GM12873 (cell line): ENCODE data around the gene ARHGAP23.

Experiments
- TF ChIP-seq, protein P1 (sequence below): IDR thresholded peaks from 2 replicates; pipeline ENCODE4 v1.5.1; 2012; ENCODE audit warnings: low read depth, mild to moderate bottlenecking, moderate library complexity, low read length, control low read depth; ENCODE audit not compliant: insufficient read depth; ENCODE audit errors: missing control alignments

The ARHGAP23 gene

DNA sequence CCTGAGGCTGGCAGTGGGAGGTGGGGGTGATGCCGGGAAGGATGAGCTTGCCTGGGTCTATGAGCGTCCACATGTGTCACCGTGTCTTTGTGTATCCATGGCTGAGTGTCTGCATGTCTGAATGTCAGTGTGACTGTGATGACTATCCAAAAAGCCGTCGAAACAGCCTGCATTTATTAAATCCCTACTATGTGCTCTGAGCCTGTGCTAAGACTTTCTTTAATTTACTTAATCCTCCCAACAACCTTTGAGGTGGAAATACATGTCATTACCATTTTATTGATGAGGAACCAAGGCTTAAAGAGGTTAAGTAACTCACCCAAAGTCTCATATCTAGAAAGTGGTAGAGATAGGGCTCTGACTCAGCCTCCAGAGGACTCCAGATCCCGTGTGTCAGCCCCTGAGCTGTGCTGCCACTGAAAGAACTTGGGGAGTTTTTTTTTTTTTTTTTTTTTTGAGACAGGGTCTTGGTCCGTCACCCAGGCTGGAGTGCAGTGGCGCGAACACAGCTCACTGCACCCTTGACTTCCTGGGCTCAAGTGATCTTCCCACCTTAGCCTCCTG lies 20.0 kb downstream of the ARHGAP23 start:
- TF ChIP-seq, protein P1, sequence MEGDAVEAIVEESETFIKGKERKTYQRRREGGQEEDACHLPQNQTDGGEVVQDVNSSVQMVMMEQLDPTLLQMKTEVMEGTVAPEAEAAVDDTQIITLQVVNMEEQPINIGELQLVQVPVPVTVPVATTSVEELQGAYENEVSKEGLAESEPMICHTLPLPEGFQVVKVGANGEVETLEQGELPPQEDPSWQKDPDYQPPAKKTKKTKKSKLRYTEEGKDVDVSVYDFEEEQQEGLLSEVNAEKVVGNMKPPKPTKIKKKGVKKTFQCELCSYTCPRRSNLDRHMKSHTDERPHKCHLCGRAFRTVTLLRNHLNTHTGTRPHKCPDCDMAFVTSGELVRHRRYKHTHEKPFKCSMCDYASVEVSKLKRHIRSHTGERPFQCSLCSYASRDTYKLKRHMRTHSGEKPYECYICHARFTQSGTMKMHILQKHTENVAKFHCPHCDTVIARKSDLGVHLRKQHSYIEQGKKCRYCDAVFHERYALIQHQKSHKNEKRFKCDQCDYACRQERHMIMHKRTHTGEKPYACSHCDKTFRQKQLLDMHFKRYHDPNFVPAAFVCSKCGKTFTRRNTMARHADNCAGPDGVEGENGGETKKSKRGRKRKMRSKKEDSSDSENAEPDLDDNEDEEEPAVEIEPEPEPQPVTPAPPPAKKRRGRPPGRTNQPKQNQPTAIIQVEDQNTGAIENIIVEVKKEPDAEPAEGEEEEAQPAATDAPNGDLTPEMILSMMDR: no peak

DNA sequence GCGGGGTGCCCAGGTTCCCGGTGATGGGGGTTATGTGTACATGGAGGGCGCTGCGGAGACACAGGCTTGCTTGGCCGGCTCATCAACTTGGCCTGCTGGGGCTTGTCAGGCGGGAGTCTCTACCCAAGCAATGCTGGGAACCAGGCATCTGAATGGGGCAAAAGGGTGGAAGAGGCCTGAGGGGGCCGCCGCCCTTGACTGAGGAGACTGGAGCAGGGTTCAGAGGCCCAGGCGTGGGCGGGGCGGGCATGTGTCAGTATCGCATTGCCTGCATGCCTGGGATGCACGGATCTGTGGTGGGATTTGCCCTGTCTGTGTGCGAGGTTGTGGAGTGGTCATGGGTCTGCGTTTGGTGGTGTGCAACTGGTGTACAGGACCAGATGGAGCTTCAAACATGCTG lies 21.1 kb downstream of the ARHGAP23 start:
- TF ChIP-seq, protein P1: no peak

DNA sequence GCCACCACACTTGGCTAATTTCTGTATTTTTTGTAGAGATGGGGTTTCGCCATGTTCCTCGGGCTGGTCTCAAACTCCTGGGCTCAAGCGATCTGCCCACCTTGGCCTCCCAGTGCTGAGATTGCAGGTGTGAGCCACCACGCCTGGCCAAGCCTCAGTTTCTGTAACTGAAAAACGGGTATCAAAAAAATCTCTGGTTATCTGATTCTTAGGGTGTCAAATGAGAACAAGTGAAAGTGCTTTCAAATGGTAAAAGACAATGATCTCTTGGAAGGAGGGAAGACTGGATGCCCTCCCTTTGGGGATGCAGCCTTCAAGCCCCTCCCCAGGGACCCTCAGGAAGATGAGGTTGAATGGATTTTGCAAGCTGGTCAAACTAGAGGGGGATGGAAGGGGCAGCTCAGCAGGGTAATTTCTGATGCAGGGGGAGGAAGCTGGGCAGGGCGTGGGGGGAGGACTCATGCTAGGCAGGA lies 22.3 kb downstream of the ARHGAP23 start:
- TF ChIP-seq, protein P1: no peak

DNA sequence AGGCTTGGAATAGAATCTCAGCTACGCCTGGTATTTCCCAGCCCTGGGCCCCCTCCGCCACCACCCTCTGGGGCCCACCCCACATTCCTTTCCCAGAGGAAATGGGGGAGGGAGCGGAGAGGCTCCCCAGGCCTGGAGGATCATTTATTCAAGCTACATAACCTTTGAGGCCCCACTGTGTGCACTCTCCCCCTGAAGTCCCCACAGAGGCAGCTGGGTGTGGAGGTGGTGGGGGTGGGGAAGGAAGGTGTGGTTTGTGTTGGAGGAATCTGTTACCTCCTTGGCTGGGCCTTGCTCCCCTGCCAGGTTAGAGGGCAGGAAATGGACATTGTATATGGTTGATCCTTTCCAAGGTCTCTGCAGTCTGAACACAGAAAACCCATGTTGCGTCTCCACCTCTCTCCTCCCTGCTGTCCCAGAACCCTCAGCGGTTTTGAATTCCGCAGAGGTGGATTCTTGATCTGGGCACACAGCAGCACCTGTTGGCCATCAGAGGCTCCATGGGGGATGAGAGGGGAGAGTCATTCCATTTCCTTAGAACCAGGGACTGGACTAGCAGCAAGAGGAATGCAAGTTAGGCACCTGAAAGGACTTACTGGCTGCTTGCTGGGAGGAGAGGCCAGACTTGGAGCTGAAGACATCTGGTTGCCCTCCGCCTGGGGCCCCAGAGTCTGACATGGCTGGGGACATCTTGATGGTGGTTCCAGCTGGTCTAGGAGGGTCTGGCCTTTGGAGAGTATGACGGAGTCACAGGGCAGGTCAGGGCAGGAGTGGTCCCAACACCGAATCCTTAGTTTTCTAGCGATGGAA lies 23.0 kb downstream of the ARHGAP23 start:
- TF ChIP-seq, protein P1: no peak

DNA sequence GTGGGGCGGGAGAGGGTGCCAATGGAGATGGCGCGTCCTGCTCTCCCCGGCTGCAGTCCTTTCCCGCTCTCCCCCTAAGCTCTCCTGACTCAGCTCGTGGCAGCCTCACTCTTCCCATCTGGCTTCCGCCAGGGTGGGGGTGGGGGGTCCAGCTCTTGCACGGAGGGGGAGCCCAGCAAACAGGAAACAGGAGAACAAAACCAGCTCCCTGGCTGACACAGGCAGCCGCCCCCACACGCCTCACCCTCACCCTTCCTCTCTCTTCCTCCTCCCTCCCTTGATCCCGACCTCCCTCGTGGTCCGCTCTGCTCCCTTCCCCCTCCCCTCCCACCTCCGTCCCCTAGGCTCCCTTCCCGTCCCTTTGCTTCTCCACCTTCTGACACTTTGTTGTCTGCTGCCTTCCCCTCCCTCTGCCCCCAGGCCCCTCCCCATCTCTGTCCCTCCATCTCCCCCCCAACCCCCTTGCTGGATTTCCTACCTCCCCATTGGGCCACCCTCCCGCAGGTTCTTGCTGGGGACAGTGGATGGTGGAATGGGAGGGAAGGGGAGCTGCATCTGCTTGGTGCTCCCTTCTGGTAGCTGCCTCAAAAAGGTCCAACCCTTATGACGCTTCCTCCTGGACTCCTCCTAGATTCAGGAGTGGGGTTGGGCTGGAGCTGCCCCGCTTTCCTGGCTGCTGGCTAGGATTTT lies 23.7 kb downstream of the ARHGAP23 start:
- TF ChIP-seq, protein P1: no peak

DNA sequence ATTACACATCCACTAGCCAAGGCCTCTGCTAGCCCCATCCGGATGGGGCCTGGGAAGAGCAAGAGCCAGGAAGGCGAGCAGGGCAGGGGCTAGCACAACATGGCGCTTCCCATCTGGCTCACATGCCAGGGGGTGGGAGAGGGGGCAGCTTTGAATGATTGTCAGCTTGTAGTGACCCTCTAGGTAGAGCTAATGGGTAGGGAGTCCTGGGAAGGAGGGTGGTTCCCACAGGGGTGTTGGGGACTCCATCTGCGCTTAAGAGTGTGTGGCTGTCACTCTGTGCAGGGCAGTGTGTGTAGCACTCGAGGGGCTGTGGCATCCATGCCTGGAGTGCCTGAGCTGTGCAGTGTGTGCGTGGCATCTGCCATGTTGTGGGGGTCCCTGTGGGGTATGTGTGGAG lies 24.5 kb downstream of the ARHGAP23 start:
- TF ChIP-seq, protein P1: no peak

DNA sequence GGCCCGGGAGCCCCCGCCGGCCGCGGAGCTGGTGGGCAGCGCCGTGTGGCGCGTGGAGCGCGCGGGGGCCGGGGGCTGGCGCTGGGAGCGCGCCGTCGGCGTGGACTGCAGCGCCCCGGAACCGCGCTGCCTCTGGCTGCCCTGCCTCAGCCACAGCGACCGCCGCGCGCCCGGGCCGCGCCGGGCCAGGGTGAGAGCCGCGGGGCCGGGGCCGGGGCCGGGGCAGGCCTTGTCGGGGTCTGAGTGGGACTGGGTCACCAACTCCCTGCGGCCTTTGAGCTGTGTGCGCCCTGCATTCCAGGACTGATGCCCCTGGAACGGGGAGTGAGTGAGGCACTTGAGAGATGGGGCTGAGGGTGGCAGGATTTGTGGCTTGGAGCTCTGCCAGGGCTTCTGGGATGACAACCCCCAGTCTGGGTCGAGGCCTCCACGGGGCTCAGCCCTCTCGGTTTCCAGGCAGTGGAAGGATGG lies 25.7 kb downstream of the ARHGAP23 start:
- TF ChIP-seq, protein P1: no peak
